PC-3 (cell line): ENCODE measurements around the gene SH3RF3.

Source experiments
- CTCF ChIP-seq: fragments of 300-600 bp; sonication (generic); conservative IDR thresholded peaks from 2 replicates; pipeline ENCODE4 v1.5.1; 2017; ENCODE audit warnings: antibody characterized with exemption, low read depth, mild to moderate bottlenecking, low read length
- EZH2phosphoT487 ChIP-seq: fragments of 300-600 bp; sonication (generic); IDR thresholded peaks from 2 replicates; pipeline ENCODE4 v1.6.1; 2018; ENCODE audit warnings: mild to moderate bottlenecking, antibody characterized with exemption, low read length, borderline replicate concordance

GRCh38 chr2:109386004-109386695 is 257.1 kb downstream of the SH3RF3 start:
- TF ChIP-seq CTCF = no peak
- TF ChIP-seq EZH2phosphoT487 = no peak
